OCI-LY1 (cell line): ENCODE measurements around the gene GPR68.

Source experiments
- H2AFZ ChIP-seq: fragments of 200-600 bp; sonication (generic), shearing (Covaris generic); 2 replicates; pipeline ENCODE4 v1.6.0; 2014; ENCODE audit warnings: antibody characterized with exemption, mild to moderate bottlenecking, low read length
- H3F3A ChIP-seq: fragments of 200-600 bp; sonication (generic), shearing (Covaris generic); 2 replicates; pipeline ENCODE4 v1.6.0; 2014; ENCODE audit warnings: mild to moderate bottlenecking, antibody characterized with exemption, low read length, moderate library complexity; ENCODE audit not compliant: insufficient read depth
- H3K27ac ChIP-seq: fragments of 200-600 bp; sonication (generic); 2 replicates; pipeline ENCODE4 v1.5.1; 2014; ENCODE audit warnings: low read length, mixed run types, mild to moderate bottlenecking, low read depth; ENCODE audit not compliant: poor library complexity, severe bottlenecking
- H3K27me3 ChIP-seq: fragments of 200-600 bp; sonication (generic); 2 replicates; pipeline ENCODE4 v1.6.0; 2014; ENCODE audit warnings: antibody characterized with exemption, mild to moderate bottlenecking, low read length, moderate library complexity; ENCODE audit not compliant: insufficient read depth
- H3K36me3 ChIP-seq: fragments of 200-600 bp; sonication (generic); 2 replicates; pipeline ENCODE4 v1.6.1; 2014; ENCODE audit warnings: mild to moderate bottlenecking, antibody characterized with exemption, low read length, moderate library complexity, mixed read lengths; ENCODE audit not compliant: insufficient read depth
- H3K4me1 ChIP-seq: fragments of 200-600 bp; sonication (generic); 2 replicates; pipeline ENCODE4 v1.5.1; 2014; ENCODE audit warnings: mild to moderate bottlenecking, low read length, moderate library complexity; ENCODE audit not compliant: insufficient read depth, severe bottlenecking
- H3K4me2 ChIP-seq: fragments of 200-600 bp; sonication (generic), shearing (Covaris generic); 2 replicates; pipeline ENCODE4 v1.6.1; 2014; ENCODE audit warnings: low read length
- H3K4me3 ChIP-seq: fragments of 200-600 bp; sonication (generic); 2 replicates; pipeline ENCODE4 v1.5.1; 2014; ENCODE audit warnings: low read length, low read depth, mild to moderate bottlenecking, mixed read lengths; ENCODE audit not compliant: poor library complexity, severe bottlenecking
- H3K79me2 ChIP-seq: fragments of 200-600 bp; shearing (Covaris generic); 2 replicates; pipeline ENCODE4 v1.6.1; 2016; ENCODE audit warnings: mixed run types, low read length, mixed read lengths; ENCODE audit not compliant: insufficient read depth
- H3K9ac ChIP-seq: fragments of 200-600 bp; sonication (generic), shearing (Covaris generic); 2 replicates; pipeline ENCODE4 v1.6.1; 2014; ENCODE audit warnings: mild to moderate bottlenecking, low read length, mixed read lengths
- H3K9me2 ChIP-seq: fragments of 200-600 bp; sonication (generic), shearing (Covaris generic); 2 replicates; pipeline ENCODE4 v1.6.1; 2014; ENCODE audit warnings: low read depth, mild to moderate bottlenecking, low read length, mixed read lengths
- H3K9me3 ChIP-seq: fragments of 200-600 bp; shearing (Covaris generic); 2 replicates; pipeline ENCODE4 v1.6.1; 2014; ENCODE audit warnings: low read length, mixed read lengths
- H4K20me1 ChIP-seq: fragments of 200-600 bp; sonication (generic), shearing (Covaris generic); 2 replicates; pipeline ENCODE4 v1.6.0; 2016; ENCODE audit warnings: mild to moderate bottlenecking, low read length; ENCODE audit not compliant: insufficient read depth
- EZH2 ChIP-seq: fragments of 200-600 bp; sonication (generic), shearing (Covaris generic); IDR thresholded peaks from 2 replicates; pipeline ENCODE4 v1.8.0; 2017; ENCODE audit warnings: borderline replicate concordance, mixed run types, mild to moderate bottlenecking, antibody characterized with exemption, low read length, moderate library complexity, mixed read lengths
- TF ChIP-seq, protein P1 (sequence below): fragments of 200-600 bp; sonication (generic), shearing (Covaris generic); IDR thresholded peaks from 2 replicates; pipeline ENCODE4 v1.5.1; 2017; ENCODE audit warnings: mild to moderate bottlenecking, antibody characterized with exemption, low read length, moderate library complexity, mixed read lengths

GPR68 gene

DNA sequence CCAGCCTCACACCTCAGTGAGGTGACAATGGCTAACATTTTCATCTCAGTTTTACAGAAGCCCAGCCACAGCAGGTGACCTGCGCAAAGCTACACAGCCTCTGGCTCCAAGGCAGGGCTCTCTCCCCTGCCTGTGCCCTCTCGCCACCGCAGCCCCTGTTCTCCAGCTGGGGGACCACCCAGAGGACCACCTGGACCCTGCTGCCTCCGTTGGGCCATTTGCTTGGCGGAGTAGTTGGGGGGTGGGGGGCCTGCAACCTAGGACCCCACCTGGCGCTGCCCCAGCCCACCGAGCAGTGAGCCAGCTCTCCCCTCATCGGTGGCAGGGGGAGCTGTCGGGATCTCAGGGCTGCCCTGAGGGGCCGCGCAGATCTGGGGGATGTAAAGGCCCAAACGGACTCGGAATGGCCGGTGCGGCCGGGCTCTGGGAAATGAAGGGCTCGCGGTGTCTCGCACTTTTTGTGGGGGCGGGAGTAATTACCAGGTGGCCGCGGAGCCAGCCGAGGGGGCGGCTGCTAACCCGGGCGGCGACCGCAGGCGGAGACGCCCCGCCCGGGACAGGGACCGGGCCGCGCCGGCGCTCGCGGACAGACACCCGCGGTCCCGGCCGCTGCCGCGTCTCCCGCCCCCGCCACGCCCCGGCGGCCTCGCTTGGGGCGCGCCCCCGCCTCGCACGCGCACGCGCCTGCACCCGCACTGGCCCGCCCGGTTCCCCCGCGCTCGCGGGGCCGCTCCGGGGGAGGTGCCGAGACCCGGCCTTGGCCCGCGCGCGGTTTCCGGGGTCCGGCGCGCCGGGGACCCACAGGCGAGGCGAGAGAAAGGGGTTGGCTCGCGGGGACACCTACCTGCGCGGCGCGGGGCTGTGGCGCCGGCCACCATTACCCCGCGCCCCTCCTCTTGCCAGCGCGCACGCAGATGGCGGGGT lies 8.6 kb upstream of the GPR68 start:
- H3K4me1 ChIP-seq = peaks cover 57% of the 10 kb centered on the region
- no peaks in the 10 kb centered on the region for H4K20me1 ChIP-seq
- no peak overlapping the region for H3K27ac ChIP-seq
- H3K4me2 ChIP-seq = peak overlapping the region; percentile 95
- peaks cover 4% of the 10 kb centered on the region; the same call in 1 of the 2 replicates for H3F3A ChIP-seq
- no peaks in the 10 kb centered on the region for H3K36me3 ChIP-seq
- H3K9me2 ChIP-seq = no peaks in the 10 kb centered on the region
- peak overlapping the region; percentile 68 for H3K9ac ChIP-seq
- H3K27me3 ChIP-seq = no peaks in the 10 kb centered on the region
- H3K79me2 ChIP-seq = no peaks in the 10 kb centered on the region
- TF ChIP-seq EZH2 = no peak
- TF ChIP-seq, protein P1, sequence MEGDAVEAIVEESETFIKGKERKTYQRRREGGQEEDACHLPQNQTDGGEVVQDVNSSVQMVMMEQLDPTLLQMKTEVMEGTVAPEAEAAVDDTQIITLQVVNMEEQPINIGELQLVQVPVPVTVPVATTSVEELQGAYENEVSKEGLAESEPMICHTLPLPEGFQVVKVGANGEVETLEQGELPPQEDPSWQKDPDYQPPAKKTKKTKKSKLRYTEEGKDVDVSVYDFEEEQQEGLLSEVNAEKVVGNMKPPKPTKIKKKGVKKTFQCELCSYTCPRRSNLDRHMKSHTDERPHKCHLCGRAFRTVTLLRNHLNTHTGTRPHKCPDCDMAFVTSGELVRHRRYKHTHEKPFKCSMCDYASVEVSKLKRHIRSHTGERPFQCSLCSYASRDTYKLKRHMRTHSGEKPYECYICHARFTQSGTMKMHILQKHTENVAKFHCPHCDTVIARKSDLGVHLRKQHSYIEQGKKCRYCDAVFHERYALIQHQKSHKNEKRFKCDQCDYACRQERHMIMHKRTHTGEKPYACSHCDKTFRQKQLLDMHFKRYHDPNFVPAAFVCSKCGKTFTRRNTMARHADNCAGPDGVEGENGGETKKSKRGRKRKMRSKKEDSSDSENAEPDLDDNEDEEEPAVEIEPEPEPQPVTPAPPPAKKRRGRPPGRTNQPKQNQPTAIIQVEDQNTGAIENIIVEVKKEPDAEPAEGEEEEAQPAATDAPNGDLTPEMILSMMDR = peak; percentile 29; the same call in 1 of the 2 replicates
- H3K9me3 ChIP-seq = no peaks in the 10 kb centered on the region
- peak overlapping the region; percentile 70 for H3K4me3 ChIP-seq
- no peak overlapping the region for H2AFZ ChIP-seq

DNA sequence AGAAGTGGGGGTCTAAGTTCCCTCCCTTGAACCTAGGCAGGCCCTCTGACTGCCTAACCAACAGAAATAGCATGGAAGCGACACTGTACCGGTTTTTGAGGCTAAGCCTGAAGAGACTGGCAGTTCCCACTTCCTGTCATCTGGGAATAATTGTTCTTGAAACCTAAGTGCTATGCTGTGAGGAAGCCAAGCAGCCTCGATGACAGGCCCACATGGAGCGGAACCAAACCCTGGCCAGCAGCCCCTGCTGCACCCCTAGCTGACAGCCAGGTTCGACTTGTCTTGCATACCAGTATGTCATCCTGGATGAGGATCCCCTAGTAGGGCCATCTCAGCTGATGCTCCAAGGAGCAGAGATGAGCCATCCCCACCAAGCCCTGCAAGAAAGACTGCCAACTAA lies 6.4 kb upstream of the GPR68 start:
- Histone ChIP-seq H2AFZ (no peak overlapping the region), H3K79me2 (no peaks in the 10 kb centered on the region), H3K27me3 (no peaks in the 10 kb centered on the region), H3K27ac (peak overlapping the region; percentile 90), H3K9me2 (no peaks in the 10 kb centered on the region), H3F3A (peaks cover 4% of the 10 kb centered on the region; the same call in 1 of the 2 replicates), H3K4me1 (peaks cover 55% of the 10 kb centered on the region), H3K4me3 (no peak overlapping the region), H3K9me3 (no peaks in the 10 kb centered on the region), H3K9ac (no peak overlapping the region; the same call in 1 of the 2 replicates), H4K20me1 (no peaks in the 10 kb centered on the region), H3K36me3 (no peaks in the 10 kb centered on the region), H3K4me2 (peak overlapping the region; percentile 65; the same call in 1 of the 2 replicates)
- TF ChIP-seq, protein P1 = no peak

DNA sequence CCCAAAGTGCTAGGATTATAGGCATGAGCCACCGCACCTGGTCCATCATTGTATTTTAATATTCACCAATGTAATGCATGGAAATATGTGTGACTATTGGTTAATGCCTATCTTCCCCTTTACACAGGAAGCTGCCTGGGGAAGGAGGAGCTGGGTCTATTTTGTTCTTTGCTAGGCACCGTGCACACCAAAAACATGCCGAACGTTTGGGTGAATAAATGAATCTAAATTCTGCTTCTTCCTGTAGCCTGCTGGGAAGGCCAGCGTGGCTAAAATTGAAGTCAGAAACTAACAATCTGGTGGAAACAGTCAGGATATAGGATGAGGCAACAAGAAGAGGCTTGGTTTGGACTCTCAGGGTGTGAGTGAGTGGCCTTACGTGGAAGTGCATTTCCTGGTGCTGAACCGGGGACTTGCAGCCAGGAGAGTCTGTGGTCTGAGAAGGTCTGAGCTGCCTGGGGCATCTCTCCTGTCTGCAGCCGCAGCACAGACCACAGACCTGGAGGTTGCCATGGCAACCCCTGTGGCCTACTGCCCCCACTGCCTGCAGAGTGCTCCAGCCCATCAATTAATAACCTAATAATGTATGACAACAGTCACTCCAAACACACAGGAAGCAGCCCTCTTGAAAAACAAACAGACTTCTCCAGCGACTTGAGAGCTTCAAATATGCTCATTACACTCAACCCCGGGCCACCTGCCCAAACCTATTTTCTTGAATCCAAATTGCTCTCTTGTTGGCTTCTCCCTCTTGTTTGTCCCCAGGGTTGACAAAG lies 5.5 kb upstream of the GPR68 start:
- Histone ChIP-seq H3K4me1 (peaks cover 64% of the 10 kb centered on the region), H3F3A (peaks cover 4% of the 10 kb centered on the region; the same call in 1 of the 2 replicates), H3K4me3 (peak overlapping the region; percentile 38), H3K9me2 (no peaks in the 10 kb centered on the region), H3K9ac (peak overlapping the region; percentile 42), H3K9me3 (no peaks in the 10 kb centered on the region), H3K27me3 (no peaks in the 10 kb centered on the region), H3K36me3 (no peaks in the 10 kb centered on the region), H4K20me1 (no peaks in the 10 kb centered on the region), H3K79me2 (no peaks in the 10 kb centered on the region), H3K4me2 (peak overlapping the region; percentile 65), H3K27ac (peak overlapping the region; percentile 90), H2AFZ (no peak overlapping the region)
- no peak for TF ChIP-seq EZH2
- TF ChIP-seq, protein P1 = peak; percentile 23; the same call in 1 of the 2 replicates
